Effector memory CD4-positive, alpha-beta T cell (primary cell): ENCODE results near the gene CEBPE.

Experiments
- DNase-seq, 3 donors: peaks; one replicate each; pipeline ENCODE4 v3.0.0-alpha.2; 2020
- H3K27ac ChIP-seq: 2 replicates; pipeline ENCODE4 v1.7.0; 2013; ENCODE audit warnings: mild to moderate bottlenecking, low read length, moderate library complexity; ENCODE audit not compliant: insufficient read depth, poor library complexity, severe bottlenecking
- H3K27me3 ChIP-seq: replicated peaks from 2 replicates; pipeline ENCODE4 v1.7.0; 2013; ENCODE audit warnings: mild to moderate bottlenecking, low read length; ENCODE audit not compliant: insufficient read depth, control insufficient read depth, poor library complexity, severe bottlenecking
- H3K36me3 ChIP-seq: 2 replicates; pipeline ENCODE4 v1.7.0; 2013; ENCODE audit warnings: mild to moderate bottlenecking, low read length, moderate library complexity; ENCODE audit not compliant: control insufficient read depth, insufficient read depth
- H3K4me1 ChIP-seq: 2 replicates; pipeline ENCODE4 v1.7.0; 2013; ENCODE audit warnings: low read length, mild to moderate bottlenecking; ENCODE audit not compliant: control insufficient read depth, insufficient read depth, poor library complexity, severe bottlenecking
- H3K4me3 ChIP-seq: 2 replicates; pipeline ENCODE4 v1.7.0; 2013; ENCODE audit warnings: low read length, low read depth, mild to moderate bottlenecking; ENCODE audit not compliant: insufficient read depth, poor library complexity, severe bottlenecking
- H3K9me3 ChIP-seq: 2 replicates; pipeline ENCODE4 v1.7.0; 2013; ENCODE audit warnings: mild to moderate bottlenecking, low read length, moderate library complexity; ENCODE audit not compliant: control insufficient read depth

Gene CEBPE

DNA sequence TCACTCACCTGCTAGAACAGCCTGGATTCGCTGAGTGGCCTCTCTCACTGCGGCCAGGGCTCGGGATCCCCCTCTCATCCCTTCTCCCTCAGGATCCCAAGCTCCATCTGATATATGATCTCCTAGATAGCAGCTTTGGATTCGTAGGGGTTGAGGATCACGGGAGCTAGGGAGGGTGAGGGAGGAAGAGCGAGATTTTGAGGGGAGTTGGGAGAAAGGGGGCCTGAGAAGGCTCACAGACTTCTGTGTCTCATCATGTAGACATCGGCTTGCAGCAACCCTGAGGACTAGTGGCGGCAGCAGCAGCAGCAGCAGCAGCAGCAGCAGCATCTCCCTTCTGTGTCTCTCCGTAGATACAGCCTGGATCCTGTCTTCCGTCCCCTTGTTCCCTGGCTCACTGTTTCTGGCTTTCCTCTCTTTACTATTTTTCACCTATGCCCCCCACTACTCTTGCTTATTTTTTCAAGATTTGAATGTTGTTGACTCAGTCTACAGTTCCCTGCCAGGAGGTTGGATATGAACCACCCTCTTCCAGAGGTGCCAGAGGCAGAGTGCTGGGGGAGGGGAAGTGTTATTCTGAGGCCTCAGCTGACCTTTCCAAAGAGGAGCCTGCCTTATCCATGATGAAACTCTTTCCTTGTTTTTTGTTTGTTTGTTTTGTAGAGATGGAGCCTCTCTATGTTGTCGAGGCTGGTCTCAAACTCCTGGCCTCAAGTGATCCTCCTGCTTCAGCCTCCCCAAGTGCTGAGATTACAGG, 14.3 kb downstream of the CEBPE start, which contains the start of gene CIROP:
Gene CIROP (minus strand): TSS at position 399 of the 757 bp plus-strand sequence. CDS start 69 bp downstream, at position 330.
- H3K27ac ChIP-seq, result no peak within 1 kb of the TSS
- no peak for DNase-seq
- no peak within 1 kb of the TSS for H3K4me3 ChIP-seq
- H3K27me3 ChIP-seq, result no peaks in the 10 kb centered on the region
- no peaks in the 10 kb centered on the region for H3K9me3 ChIP-seq
- no peaks in the 10 kb centered on the region for H3K4me1 ChIP-seq
- peaks cover under 1% of the 10 kb centered on the region for H3K36me3 ChIP-seq

DNA sequence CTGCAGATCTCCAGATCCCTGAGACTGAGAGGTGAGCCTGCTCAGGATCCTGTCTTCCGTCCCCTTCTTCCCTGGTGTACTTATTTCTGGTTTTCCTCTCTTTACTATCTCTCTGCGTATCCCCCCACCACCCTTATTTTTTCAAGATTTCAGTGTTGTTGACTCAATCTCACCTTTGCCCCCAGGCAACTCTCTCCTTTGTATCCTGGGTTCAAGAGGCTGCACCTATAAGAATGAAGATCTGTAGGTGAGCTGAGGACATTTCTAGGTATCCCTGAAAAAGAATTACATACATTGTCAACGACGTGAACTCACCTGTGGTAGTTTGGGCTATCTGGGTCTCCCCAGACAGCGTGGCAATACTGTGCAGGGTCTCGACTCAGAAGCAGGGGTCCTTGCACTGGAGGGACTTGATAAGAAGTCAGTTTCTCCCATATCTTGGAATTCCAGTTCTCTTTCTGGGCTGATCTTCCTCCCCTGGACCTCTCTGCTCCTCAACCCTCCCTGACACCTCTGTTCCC, 14.9 kb downstream of the CEBPE start:
- no peaks in the 10 kb centered on the region for H3K4me1 ChIP-seq
- no peaks in the 10 kb centered on the region for H3K27me3 ChIP-seq
- no peak overlapping the region for H3K4me3 ChIP-seq
- no peaks in the 10 kb centered on the region for H3K9me3 ChIP-seq
- H3K27ac ChIP-seq, result no peak overlapping the region
- DNase-seq, result no peak
- H3K36me3 ChIP-seq, result peaks cover 6% of the 10 kb centered on the region

DNA sequence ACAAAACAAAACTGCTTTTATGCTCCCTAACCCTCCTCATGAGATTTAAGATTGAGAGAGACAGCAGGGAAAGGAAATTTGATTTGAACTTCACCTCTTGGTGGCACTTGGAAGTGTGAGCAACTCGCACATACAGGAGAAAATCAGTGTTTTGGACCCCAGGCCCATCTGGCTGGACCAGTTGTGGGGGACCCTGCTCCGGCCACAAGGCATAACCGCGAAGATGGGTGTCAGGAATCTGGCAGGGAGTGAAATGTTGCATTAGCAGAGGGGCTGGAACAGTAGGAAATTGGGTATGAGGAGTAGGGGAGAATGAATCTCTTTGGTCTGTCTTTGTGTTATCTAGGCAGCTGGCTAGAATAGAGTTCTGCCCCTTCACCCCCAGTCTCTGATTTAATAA, 15.5 kb downstream of the CEBPE start:
- Histone ChIP-seq H3K36me3 (peaks cover 10% of the 10 kb centered on the region), H3K27ac (no peak overlapping the region), H3K4me1 (no peaks in the 10 kb centered on the region), H3K9me3 (no peaks in the 10 kb centered on the region), H3K4me3 (no peak overlapping the region), H3K27me3 (no peaks in the 10 kb centered on the region)
- DNase-seq, result no peak

DNA sequence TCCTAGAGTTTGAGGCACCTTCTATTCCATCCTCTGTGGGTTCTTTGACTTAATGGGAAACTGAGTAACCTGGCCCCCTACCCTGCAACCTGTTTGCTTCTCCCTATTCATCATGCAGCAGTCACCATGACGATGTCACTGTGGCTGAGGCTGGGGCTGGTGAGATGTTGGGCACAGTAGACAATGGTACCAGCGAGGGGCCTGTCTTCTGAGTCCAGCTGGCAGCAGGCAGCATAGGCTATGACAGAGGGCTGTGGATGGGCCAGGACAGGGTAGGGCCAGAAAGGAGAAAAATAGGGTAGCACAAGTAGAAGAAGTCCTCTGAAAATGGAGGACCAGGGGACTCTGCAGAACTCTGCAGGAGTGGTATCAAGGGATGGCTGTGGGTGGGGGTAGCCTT, 16.3 kb downstream of the CEBPE start:
- Histone ChIP-seq H3K9me3 (no peaks in the 10 kb centered on the region), H3K36me3 (peaks cover 18% of the 10 kb centered on the region), H3K27ac (no peak overlapping the region), H3K4me3 (no peak overlapping the region), H3K27me3 (no peaks in the 10 kb centered on the region), H3K4me1 (no peaks in the 10 kb centered on the region)
- no peak for DNase-seq

DNA sequence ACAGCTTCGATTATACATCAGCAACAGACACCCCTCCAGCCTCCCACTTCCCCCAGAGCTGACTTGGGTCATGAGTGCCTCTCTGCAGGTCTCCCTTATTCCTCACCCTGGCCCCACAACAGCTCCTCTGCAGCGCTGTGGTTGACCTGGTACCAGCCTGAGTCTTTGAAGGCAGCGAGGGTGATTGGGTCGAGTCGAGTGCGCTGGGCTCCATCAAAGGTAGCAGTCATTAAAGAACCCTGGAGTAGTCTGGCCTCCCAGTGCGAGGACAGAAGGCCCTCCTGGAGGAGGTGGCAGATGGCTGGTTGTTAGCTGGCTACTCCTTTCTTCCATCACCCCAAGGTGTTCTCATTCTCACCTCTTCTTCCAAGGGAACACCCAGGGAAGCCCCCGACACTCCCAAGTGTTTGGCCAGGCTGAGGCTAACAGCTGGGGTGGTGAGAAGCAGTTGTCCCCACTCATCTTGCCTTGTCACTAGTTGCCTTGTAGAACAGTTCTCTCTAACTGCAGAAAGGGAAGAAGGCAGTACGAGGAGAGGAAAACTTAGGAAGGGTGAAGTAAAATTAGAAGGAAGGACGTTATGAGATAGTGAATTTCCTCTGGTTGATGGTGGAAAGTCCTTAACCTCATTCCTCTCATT, 16.9 kb downstream of the CEBPE start:
- peaks cover 22% of the 10 kb centered on the region for H3K36me3 ChIP-seq
- no peaks in the 10 kb centered on the region for H3K9me3 ChIP-seq
- no peak overlapping the region for H3K4me3 ChIP-seq

DNA sequence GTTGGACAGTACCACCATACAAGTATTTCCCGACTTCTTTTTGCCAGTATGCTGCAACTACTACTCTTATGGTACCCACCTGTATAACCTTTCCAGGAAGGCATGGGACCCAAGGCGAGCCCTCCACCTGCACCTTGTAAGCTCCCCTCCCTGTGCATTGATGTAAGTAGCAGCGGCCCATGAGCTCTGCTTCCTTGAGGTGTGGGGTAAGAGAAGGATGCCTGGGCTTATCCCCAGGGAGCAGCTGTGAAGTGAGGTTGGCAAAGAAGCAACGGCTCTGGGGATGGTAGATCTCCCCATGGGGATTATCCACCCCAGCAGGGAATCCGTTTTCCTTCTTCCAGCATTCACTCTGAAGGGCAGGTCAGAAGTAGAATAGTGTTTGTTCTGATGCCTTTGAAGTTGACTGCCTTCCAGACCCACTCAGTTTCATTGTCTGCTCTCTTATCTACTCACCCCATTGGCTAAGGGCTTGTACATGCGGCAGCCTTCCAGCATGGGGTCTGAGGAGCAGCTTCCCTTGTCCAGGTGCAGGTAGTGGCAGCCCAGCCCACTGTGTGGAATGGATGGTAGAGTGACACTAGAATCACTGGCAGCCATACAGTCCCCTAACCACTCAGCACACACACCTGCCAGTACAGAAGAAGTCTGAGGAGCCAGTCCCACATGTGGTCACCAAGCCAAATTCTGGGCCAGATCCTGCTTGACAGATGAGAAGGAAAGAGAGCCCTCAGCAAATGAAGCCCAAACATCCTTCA, 17.7 kb downstream of the CEBPE start:
- Histone ChIP-seq H3K27me3 (no peaks in the 10 kb centered on the region), H3K9me3 (no peaks in the 10 kb centered on the region), H3K4me3 (no peak overlapping the region), H3K4me1 (no peaks in the 10 kb centered on the region), H3K27ac (no peak overlapping the region), H3K36me3 (peaks cover 22% of the 10 kb centered on the region)
- no peak for DNase-seq

More for the DNA sequence above, 16.9 kb downstream of the CEBPE start:
- Histone ChIP-seq H3K27me3 (no peaks in the 10 kb centered on the region), H3K4me1 (no peaks in the 10 kb centered on the region), H3K27ac (no peak overlapping the region)
- DNase-seq, result no peak

DNA sequence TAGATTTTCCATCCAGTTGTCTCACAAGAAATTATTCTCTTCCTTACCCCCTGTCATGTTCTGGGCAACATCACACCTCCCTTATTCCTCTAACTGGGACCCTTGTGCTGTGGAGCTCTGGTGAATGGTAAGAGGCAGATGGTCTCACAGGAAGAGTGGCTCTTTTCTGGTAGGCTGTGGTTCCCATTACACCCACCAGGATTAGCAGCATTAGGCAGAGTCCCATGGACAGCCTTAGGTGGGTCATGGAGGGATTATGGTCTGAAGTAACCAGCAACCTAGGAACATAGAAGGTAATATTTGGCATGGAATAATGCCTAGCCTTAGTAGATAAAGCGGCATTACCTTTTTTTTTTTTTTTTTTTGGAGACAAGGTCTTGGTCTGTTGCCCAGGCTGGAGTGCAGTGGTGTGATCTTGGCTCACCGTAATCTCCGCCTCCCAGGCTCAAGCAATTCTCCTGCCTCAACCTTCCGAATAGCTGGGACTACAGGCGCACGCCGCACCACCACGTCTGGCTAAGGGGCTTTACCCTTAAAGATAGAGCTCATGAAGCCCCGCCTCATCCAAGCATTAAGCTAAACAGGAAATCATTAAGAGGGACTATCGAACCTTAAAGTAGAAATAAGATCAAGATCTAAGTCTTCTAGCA, 19.7 kb downstream of the CEBPE start:
- Histone ChIP-seq H3K4me1 (no peaks in the 10 kb centered on the region), H3K4me3 (no peak overlapping the region), H3K9me3 (no peaks in the 10 kb centered on the region), H3K27me3 (no peaks in the 10 kb centered on the region), H3K27ac (no peak overlapping the region), H3K36me3 (peaks cover 22% of the 10 kb centered on the region)
- no peak for DNase-seq

DNA sequence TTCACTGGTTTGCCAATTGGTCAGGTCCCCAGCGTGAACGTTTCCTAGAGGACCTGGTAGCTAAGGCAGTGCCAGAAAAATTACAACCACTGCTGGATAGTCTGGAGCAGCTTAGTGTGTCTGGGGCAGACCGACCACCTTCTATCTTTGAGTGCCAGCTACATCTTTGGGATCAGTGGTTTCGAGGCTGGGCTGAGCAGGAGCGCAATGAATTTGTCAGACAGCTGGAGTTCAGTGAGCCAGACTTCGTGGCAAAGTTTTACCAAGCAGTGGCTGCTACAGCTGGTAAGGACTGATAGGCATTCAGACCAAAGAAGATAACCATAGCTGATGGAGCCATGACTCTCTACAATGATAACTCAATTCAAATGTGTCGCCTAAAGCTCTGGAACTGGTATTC, 21.3 kb downstream of the CEBPE start:
- Histone ChIP-seq H3K27me3 (no peaks in the 10 kb centered on the region), H3K4me1 (peaks cover 14% of the 10 kb centered on the region), H3K4me3 (no peak overlapping the region), H3K36me3 (peaks cover 28% of the 10 kb centered on the region), H3K27ac (no peak overlapping the region), H3K9me3 (no peaks in the 10 kb centered on the region)
- no peak for DNase-seq

DNA sequence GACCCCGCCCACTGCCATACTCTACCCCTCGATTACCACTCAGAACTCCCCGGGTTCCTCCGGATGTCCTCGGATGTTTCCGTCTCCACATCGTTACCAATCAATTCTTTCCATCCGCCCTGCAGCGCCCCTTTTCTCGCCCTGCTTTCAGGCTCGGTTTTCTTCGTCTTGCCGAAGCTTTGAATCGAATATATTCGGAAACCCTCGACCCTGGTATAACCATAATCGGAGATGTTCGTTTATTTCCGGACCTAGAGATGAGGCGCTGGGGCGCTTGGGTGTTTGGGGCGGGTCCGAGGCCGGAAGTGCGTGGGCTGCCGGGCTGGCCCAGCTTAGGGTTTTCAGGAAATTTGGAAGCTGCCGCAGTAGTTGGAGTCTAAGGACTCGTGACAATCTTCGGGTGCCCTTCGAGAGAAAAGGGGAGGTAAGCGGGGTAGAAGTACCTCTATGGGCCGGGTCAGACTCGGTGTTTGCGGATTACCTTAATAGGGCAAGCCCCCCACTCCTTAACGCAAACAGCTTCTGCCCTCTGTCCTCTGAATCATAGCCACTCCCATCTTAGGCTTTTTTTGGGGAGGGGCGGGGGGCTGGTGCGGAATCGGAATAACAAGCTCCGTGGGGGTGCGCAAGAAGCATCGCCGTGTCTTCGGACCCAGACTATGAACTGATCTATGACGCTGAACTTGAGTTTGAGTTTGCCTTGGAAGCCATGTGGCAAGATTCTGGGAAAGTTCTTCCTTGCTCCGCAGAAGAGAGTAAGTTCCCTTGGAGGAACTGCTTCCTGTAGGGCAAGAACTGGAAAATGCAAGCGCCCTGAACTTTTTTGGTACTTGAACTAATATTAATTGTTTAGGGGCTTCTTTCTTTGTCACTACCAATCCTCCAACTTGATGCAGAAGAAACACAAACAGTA, 23.6 kb downstream of the CEBPE start, which contains the start of gene C14orf119:
Gene C14orf119 (plus strand): TSS at position 310 of the 913 bp plus-strand sequence. CDS start 2,154 bp downstream, outside the sequence.
- peak; percentile 95 to 99 (median 99) for DNase-seq
- H3K4me3 ChIP-seq, result peak within 1 kb of the TSS; percentile 78
- H3K36me3 ChIP-seq, result peaks cover 45% of the 10 kb centered on the region
- H3K9me3 ChIP-seq, result no peaks in the 10 kb centered on the region
- peaks cover 18% of the 10 kb centered on the region for H3K4me1 ChIP-seq
- H3K27ac ChIP-seq, result peak within 1 kb of the TSS; percentile 95
- no peaks in the 10 kb centered on the region for H3K27me3 ChIP-seq
